OCI-LY3 (cell line): ENCODE measurements around the gene OOSP4B.

Experiments
- H2AFZ ChIP-seq: fragments of 200-600, 300-600 bp; shearing (Covaris generic); 2 replicates; pipeline ENCODE4 v1.6.0; 2014; ENCODE audit warnings: antibody characterized with exemption, low read depth, low read length
- H3K27ac ChIP-seq: fragments of 200-600, 300-600 bp; sonication (generic); 2 replicates; pipeline ENCODE4 v1.5.1; 2014; ENCODE audit warnings: mild to moderate bottlenecking, low read length, moderate library complexity, mixed read lengths
- H3K27me3 ChIP-seq: fragments of 200-600, 300-600 bp; sonication (generic); 2 replicates; pipeline ENCODE4 v1.6.1; 2014; ENCODE audit warnings: low read depth, low read length, mixed read lengths
- H3K36me3 ChIP-seq: fragments of 200-600, 300-600 bp; sonication (generic); replicated peaks from 2 replicates; pipeline ENCODE3; 2014; ENCODE audit warnings: low read depth, low read length, mixed read lengths
- H3K4me1 ChIP-seq: fragments of 300-600, 200-600 bp; sonication (generic); 2 replicates; pipeline ENCODE4 v1.6.1; 2014; ENCODE audit warnings: low read length, mixed read lengths
- H3K4me2 ChIP-seq: fragments of 200-600, 300-600 bp; sonication (generic); 2 replicates; pipeline ENCODE4 v1.6.1; 2014; ENCODE audit warnings: low read length, mixed read lengths
- H3K4me3 ChIP-seq: fragments of 300-600, 200-600 bp; sonication (generic); 2 replicates; pipeline ENCODE4 v1.5.1; 2014; ENCODE audit warnings: antibody characterized with exemption, mild to moderate bottlenecking, low read length, moderate library complexity
- H3K79me2 ChIP-seq: fragments of 300-600, 200-600 bp; shearing (Covaris generic); 2 replicates; pipeline ENCODE4 v1.6.1; 2014; ENCODE audit warnings: mild to moderate bottlenecking, low read length, mixed read lengths
- H3K9ac ChIP-seq: fragments of 300-600, 200-600 bp; shearing (Covaris generic); 2 replicates; pipeline ENCODE4 v1.6.0; 2014; ENCODE audit warnings: mild to moderate bottlenecking, low read length, moderate library complexity
- H3K9me3 ChIP-seq: fragments of 200-600, 300-600 bp; shearing (Covaris generic); 2 replicates; pipeline ENCODE4 v1.6.1; 2014; ENCODE audit warnings: low read length, mixed read lengths; ENCODE audit not compliant: insufficient read depth
- H4K20me1 ChIP-seq: fragments of 200-600, 300-600 bp; sonication (generic); 2 replicates; pipeline ENCODE4 v1.6.1; 2016; ENCODE audit warnings: low read length, mixed read lengths; ENCODE audit not compliant: insufficient read depth
- EZH2phosphoT487 ChIP-seq: fragments of 200-600 bp; shearing (Covaris generic); IDR thresholded peaks from 2 replicates; pipeline ENCODE4 v1.6.1; 2018; ENCODE audit warnings: antibody characterized with exemption, mixed run types, low read depth
- TF ChIP-seq, protein P1 (sequence below): fragments of 200-600, 300-600 bp; sonication (generic); IDR thresholded peaks from 2 replicates; pipeline ENCODE4 v1.5.1; 2014; ENCODE audit warnings: antibody characterized with exemption, low read length, low read depth

OOSP4B gene

DNA sequence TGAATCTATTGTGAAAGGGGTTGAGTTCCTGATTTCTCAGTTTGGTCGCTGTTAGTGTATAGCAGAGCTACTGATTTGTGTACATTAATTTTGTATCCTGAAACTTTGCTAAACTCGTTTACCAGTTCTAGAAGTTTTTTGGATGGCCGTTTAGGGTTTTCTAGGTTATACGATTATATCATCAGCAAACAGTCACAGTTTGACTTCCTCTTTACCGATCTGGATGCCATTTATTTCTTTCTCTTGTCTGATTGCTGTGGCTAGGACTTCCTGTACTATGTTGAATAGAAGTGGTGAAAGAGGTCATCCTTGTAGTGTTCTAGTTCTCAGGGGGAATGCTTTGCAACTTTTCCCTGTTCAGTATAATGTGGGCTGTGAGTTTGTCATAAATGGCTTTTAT, 24.6 kb upstream of the OOSP4B start:
- no peaks in the 10 kb centered on the region for H3K36me3 ChIP-seq
- no peak overlapping the region for H3K27ac ChIP-seq

DNA sequence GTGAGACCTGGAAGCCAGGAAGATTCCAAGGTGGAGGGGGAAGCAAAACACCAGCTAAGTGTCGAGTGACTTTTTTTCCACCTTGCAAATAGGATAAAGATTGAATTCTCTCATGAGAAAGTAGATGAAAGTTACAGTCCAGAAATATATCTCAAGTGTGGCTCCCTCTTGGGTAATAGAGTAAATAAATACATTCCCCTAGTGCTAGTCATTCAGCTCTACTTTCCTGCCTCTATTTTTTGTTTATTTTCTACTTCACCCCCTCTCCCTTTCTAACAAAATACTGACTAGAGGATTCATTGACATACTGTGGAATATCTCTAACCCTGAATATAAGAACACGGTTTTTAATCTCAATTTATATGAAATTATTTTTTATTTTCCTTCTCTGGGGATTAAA, 19.2 kb upstream of the OOSP4B start:
- Histone ChIP-seq H3K36me3 (no peaks in the 10 kb centered on the region), H3K27ac (no peak overlapping the region), H3K9me3 (no peaks in the 10 kb centered on the region), H3K9ac (no peak overlapping the region), H3K27me3 (no peaks in the 10 kb centered on the region), H3K4me2 (no peak overlapping the region), H2AFZ (no peak overlapping the region), H3K79me2 (no peaks in the 10 kb centered on the region), H3K4me3 (no peak overlapping the region), H3K4me1 (no peaks in the 10 kb centered on the region), H4K20me1 (no peaks in the 10 kb centered on the region)
- TF ChIP-seq, protein P1, sequence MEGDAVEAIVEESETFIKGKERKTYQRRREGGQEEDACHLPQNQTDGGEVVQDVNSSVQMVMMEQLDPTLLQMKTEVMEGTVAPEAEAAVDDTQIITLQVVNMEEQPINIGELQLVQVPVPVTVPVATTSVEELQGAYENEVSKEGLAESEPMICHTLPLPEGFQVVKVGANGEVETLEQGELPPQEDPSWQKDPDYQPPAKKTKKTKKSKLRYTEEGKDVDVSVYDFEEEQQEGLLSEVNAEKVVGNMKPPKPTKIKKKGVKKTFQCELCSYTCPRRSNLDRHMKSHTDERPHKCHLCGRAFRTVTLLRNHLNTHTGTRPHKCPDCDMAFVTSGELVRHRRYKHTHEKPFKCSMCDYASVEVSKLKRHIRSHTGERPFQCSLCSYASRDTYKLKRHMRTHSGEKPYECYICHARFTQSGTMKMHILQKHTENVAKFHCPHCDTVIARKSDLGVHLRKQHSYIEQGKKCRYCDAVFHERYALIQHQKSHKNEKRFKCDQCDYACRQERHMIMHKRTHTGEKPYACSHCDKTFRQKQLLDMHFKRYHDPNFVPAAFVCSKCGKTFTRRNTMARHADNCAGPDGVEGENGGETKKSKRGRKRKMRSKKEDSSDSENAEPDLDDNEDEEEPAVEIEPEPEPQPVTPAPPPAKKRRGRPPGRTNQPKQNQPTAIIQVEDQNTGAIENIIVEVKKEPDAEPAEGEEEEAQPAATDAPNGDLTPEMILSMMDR, result no peak
- no peak for TF ChIP-seq EZH2phosphoT487

More for the DNA sequence above, 24.6 kb upstream of the OOSP4B start:
- no peaks in the 10 kb centered on the region for H3K9me3 ChIP-seq
- H3K79me2 ChIP-seq, result no peaks in the 10 kb centered on the region
- H3K4me1 ChIP-seq, result no peaks in the 10 kb centered on the region
- H3K27me3 ChIP-seq, result no peaks in the 10 kb centered on the region
- no peak overlapping the region for H3K9ac ChIP-seq
- H4K20me1 ChIP-seq, result no peaks in the 10 kb centered on the region
- TF ChIP-seq, protein P1, result no peak
- no peak for TF ChIP-seq EZH2phosphoT487
- no peak overlapping the region for H3K4me3 ChIP-seq
- H2AFZ ChIP-seq, result no peak overlapping the region
- no peak overlapping the region for H3K4me2 ChIP-seq

DNA sequence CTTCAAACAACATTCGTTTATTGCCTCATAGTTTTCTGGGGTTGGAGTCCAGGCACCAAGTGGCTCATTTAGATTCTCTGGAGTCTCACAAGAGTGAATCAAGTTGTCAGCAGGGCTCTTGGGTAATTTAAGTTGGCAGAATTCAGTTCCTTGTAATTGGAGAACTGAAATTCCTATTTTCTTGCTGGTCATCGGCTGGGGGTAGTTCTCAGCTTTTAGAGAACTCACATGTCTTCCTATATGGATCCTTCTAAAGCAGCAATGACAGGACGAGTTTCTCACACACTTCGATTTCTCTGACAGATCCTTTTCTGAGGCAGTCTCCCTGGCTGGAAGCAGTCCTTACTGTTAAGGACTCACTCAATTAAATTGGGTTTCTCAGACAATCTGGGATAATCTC, 17.3 kb upstream of the OOSP4B start:
- H3K27me3 ChIP-seq, result no peaks in the 10 kb centered on the region
- H3K9me3 ChIP-seq, result no peaks in the 10 kb centered on the region
- H4K20me1 ChIP-seq, result no peaks in the 10 kb centered on the region
- no peak overlapping the region for H3K9ac ChIP-seq
- H3K4me1 ChIP-seq, result no peaks in the 10 kb centered on the region
- no peaks in the 10 kb centered on the region for H3K79me2 ChIP-seq
- no peak overlapping the region for H2AFZ ChIP-seq
- H3K4me2 ChIP-seq, result no peak overlapping the region
- H3K4me3 ChIP-seq, result no peak overlapping the region
- no peak overlapping the region for H3K27ac ChIP-seq
- TF ChIP-seq, protein P1, result no peak
- no peak for TF ChIP-seq EZH2phosphoT487
- H3K36me3 ChIP-seq, result no peaks in the 10 kb centered on the region

DNA sequence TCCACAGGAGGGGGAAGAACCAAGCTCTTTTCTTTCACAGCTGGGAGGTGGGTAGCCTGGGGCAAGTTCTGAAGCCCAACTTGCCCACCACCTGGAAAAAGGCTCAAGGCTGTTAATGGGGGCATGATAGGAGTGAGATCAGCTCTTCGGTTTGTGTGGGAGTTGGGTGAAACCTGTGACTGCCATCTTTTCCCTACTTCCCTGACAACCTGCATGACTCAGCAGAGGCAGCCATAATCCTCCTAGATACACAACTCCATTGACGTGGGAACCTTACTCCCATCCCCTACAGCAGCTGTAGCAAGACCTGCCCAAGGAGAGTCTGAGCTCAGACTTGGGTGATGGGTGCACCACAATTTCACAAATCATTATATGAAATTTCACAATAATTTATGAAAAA, 13.3 kb upstream of the OOSP4B start:
- H3K9me3 ChIP-seq, result no peaks in the 10 kb centered on the region
- H3K36me3 ChIP-seq, result no peaks in the 10 kb centered on the region
- TF ChIP-seq, protein P1, result no peak
- TF ChIP-seq EZH2phosphoT487, result no peak
- no peak overlapping the region for H3K27ac ChIP-seq
- H4K20me1 ChIP-seq, result no peaks in the 10 kb centered on the region
- no peaks in the 10 kb centered on the region for H3K4me1 ChIP-seq
- H3K79me2 ChIP-seq, result no peaks in the 10 kb centered on the region
- no peaks in the 10 kb centered on the region for H3K27me3 ChIP-seq
- no peak overlapping the region for H3K4me2 ChIP-seq
- H2AFZ ChIP-seq, result no peak overlapping the region
- H3K9ac ChIP-seq, result no peak overlapping the region
- H3K4me3 ChIP-seq, result no peak overlapping the region
